Astrocyte (in vitro differentiated cells and primary cell): ENCODE results near the gene FYN. TPM values are rescaled to one million over a fixed set of nuclear protein-coding genes. Genes with fewer than 3 reads are reported as not detected.

Source experiments
- DNase-seq: peaks from one replicate; pipeline ENCODE4 v3.0.0-alpha.2; 2010; ENCODE audit warnings: low read depth
- FAIRE-seq: peaks from 2 replicates; lab custom pipeline; 2011; peaks lifted over from hg19 to GRCh38; lab: Jason Lieb, UNC
- H2AFZ ChIP-seq: 2 replicates; pipeline ENCODE4 v1.6.0; 2012; ENCODE audit warnings: low read depth, low read length, inconsistent platforms
- H3K27ac ChIP-seq: 2 replicates; pipeline ENCODE4 v1.5.1; 2011; ENCODE audit warnings: low read depth, low read length, inconsistent platforms
- H3K27me3 ChIP-seq: 2 replicates; pipeline ENCODE4 v1.6.0; 2011; ENCODE audit warnings: low read length, inconsistent platforms; ENCODE audit not compliant: insufficient read depth
- H3K36me3 ChIP-seq: 2 replicates; pipeline ENCODE4 v1.5.1; 2011; ENCODE audit warnings: low read length, inconsistent platforms; ENCODE audit not compliant: insufficient read depth
- H3K4me1 ChIP-seq: 2 replicates; pipeline ENCODE4 v1.5.1; 2011; ENCODE audit warnings: low read length, inconsistent platforms; ENCODE audit not compliant: insufficient read depth
- H3K4me2 ChIP-seq: 2 replicates; pipeline ENCODE4 v1.6.0; 2012; ENCODE audit warnings: low read length, inconsistent platforms
- H3K4me3 ChIP-seq: 2 replicates; pipeline ENCODE4 v1.5.1; 2011; ENCODE audit warnings: low read depth, mild to moderate bottlenecking, low read length, inconsistent platforms; ENCODE audit not compliant: insufficient read depth
- H3K79me2 ChIP-seq: 2 replicates; pipeline ENCODE4 v1.6.0; 2012; ENCODE audit warnings: mild to moderate bottlenecking, low read length, inconsistent platforms; ENCODE audit not compliant: insufficient read depth
- H3K9ac ChIP-seq: 2 replicates; pipeline ENCODE4 v1.6.0; 2012; ENCODE audit warnings: mild to moderate bottlenecking, low read length, inconsistent platforms
- H3K9me3 ChIP-seq: 2 replicates; pipeline ENCODE4 v1.5.1; 2012; ENCODE audit warnings: low read depth, mild to moderate bottlenecking, low read length, inconsistent platforms; ENCODE audit not compliant: insufficient read depth
- H4K20me1 ChIP-seq: 2 replicates; pipeline ENCODE4 v1.6.0; 2012; ENCODE audit warnings: low read length, inconsistent platforms; ENCODE audit not compliant: insufficient read depth
- H3K27ac Mint-ChIP-seq: one replicate; pipeline ENCODE4 v1.8.0; 2021; ENCODE audit warnings: mild to moderate bottlenecking, mixed read lengths; ENCODE audit not compliant: unreplicated experiment
- H3K27me3 Mint-ChIP-seq: one replicate; pipeline ENCODE4 v1.8.0; 2021; ENCODE audit warnings: low read depth, mixed read lengths; ENCODE audit not compliant: unreplicated experiment
- H3K36me3 Mint-ChIP-seq: one replicate; pipeline ENCODE4 v1.8.0; 2021; ENCODE audit warnings: low read depth, mixed read lengths; ENCODE audit not compliant: unreplicated experiment
- H3K4me1 Mint-ChIP-seq: one replicate; pipeline ENCODE4 v1.8.0; 2021; ENCODE audit warnings: low read depth, mixed read lengths; ENCODE audit not compliant: unreplicated experiment
- H3K4me3 Mint-ChIP-seq: one replicate; pipeline ENCODE4 v1.8.0; 2021; ENCODE audit warnings: mild to moderate bottlenecking, moderate library complexity, mixed read lengths; ENCODE audit not compliant: unreplicated experiment
- H3K9me3 Mint-ChIP-seq: one replicate; pipeline ENCODE4 v1.8.0; 2021; ENCODE audit warnings: mild to moderate bottlenecking, mixed read lengths; ENCODE audit not compliant: unreplicated experiment
- EZH2 ChIP-seq: IDR thresholded peaks from 2 replicates; pipeline ENCODE4 v1.6.1; 2012; ENCODE audit warnings: mild to moderate bottlenecking, low read length, inconsistent platforms; ENCODE audit not compliant: insufficient read depth
- total RNA-seq: library from RNA; stranded (reverse); gene quantifications from 2 replicates; pipeline ENCODE4 v1.2.1, GENCODE V29; 2021
- TF ChIP-seq, protein P1 (sequence below): IDR thresholded peaks from 2 replicates; pipeline ENCODE4 v1.5.1; 2011; ENCODE audit warnings: low read depth, mild to moderate bottlenecking, inconsistent platforms, low read length, moderate library complexity; ENCODE audit not compliant: insufficient read depth

FYN gene
- total RNA-seq, 1 donor from 2014 or later, result 167 TPM

- Histone ChIP-seq H3K4me3 (no peak overlapping the region), H3K27me3 (no peaks in the 10 kb centered on the region), H3K4me1 (no peaks in the 10 kb centered on the region), H3K79me2 (no peaks in the 10 kb centered on the region), H3K9me3 (no peaks in the 10 kb centered on the region), H3K27ac (no peak overlapping the region), H2AFZ (no peak overlapping the region), H3K36me3 (peaks cover 10% of the 10 kb centered on the region), H4K20me1 (peaks cover 8% of the 10 kb centered on the region), H3K4me2 (no peak overlapping the region), H3K9ac (no peak overlapping the region)
- no peak overlapping the region for H3K27ac Mint-ChIP-seq
- peaks cover 8% of the 10 kb centered on the region for H3K4me1 Mint-ChIP-seq
- H3K4me3 Mint-ChIP-seq, result no peak overlapping the region
- H3K27me3 Mint-ChIP-seq, result no peaks in the 10 kb centered on the region
- no peaks in the 10 kb centered on the region for H3K9me3 Mint-ChIP-seq
- FAIRE-seq (peak; percentile 20), DNase-seq (no peak)
- TF ChIP-seq, protein P1, sequence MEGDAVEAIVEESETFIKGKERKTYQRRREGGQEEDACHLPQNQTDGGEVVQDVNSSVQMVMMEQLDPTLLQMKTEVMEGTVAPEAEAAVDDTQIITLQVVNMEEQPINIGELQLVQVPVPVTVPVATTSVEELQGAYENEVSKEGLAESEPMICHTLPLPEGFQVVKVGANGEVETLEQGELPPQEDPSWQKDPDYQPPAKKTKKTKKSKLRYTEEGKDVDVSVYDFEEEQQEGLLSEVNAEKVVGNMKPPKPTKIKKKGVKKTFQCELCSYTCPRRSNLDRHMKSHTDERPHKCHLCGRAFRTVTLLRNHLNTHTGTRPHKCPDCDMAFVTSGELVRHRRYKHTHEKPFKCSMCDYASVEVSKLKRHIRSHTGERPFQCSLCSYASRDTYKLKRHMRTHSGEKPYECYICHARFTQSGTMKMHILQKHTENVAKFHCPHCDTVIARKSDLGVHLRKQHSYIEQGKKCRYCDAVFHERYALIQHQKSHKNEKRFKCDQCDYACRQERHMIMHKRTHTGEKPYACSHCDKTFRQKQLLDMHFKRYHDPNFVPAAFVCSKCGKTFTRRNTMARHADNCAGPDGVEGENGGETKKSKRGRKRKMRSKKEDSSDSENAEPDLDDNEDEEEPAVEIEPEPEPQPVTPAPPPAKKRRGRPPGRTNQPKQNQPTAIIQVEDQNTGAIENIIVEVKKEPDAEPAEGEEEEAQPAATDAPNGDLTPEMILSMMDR, result no peak
- TF ChIP-seq EZH2, result no peak
- peaks cover 31% of the 10 kb centered on the region for H3K36me3 Mint-ChIP-seq
These were observed 195.8 kb downstream of the FYN start for GRCh38 chr6:111677249-111677990.

DNA sequence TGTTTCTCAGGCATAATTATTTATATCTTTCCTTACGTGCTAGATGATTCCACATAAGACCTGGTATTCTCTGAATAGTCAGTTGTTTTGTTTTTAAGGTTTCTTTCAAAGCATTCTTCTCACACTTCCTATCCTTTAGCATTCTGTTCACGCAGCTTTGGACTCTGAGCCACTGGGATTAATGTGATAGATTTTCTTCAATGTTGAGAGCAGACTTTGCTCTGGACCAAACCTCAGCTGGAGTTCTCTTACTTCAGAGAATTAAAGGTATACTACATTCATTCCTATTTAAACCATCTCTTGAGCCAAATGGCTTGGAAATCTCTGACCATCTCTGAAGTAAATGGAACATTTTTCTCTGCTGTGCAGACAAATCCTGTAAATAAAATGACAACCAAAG is 196.9 kb downstream of the FYN start:
- Histone ChIP-seq H4K20me1 (peaks cover 5% of the 10 kb centered on the region), H3K9ac (no peak overlapping the region), H3K4me2 (no peak overlapping the region), H3K9me3 (no peaks in the 10 kb centered on the region), H2AFZ (no peak overlapping the region), H3K4me3 (no peak overlapping the region), H3K79me2 (no peaks in the 10 kb centered on the region), H3K27ac (no peak overlapping the region), H3K36me3 (peaks cover 15% of the 10 kb centered on the region), H3K4me1 (no peaks in the 10 kb centered on the region), H3K27me3 (no peaks in the 10 kb centered on the region)
- FAIRE-seq, result no peak
- no peak for TF ChIP-seq EZH2
- Mint-ChIP-seq H3K27ac (no peak overlapping the region), H3K4me1 (peaks cover 8% of the 10 kb centered on the region), H3K9me3 (no peaks in the 10 kb centered on the region), H3K36me3 (peaks cover 28% of the 10 kb centered on the region), H3K27me3 (no peaks in the 10 kb centered on the region), H3K4me3 (no peak overlapping the region)
- no peak for DNase-seq

- H3K27ac ChIP-seq, result no peak overlapping the region
- H3K4me1 Mint-ChIP-seq, result peaks cover 8% of the 10 kb centered on the region
- no peak overlapping the region for H3K4me3 Mint-ChIP-seq
- peaks cover 5% of the 10 kb centered on the region for H4K20me1 ChIP-seq
- H3K4me3 ChIP-seq, result no peak overlapping the region
- no peaks in the 10 kb centered on the region for H3K79me2 ChIP-seq
- peak overlapping the region; percentile 68 for H3K27ac Mint-ChIP-seq
- H3K27me3 Mint-ChIP-seq, result no peaks in the 10 kb centered on the region
- no peak for DNase-seq
- no peaks in the 10 kb centered on the region for H3K9me3 Mint-ChIP-seq
- peaks cover 15% of the 10 kb centered on the region for H3K36me3 ChIP-seq
- no peaks in the 10 kb centered on the region for H3K4me1 ChIP-seq
- no peak for FAIRE-seq
- H3K36me3 Mint-ChIP-seq, result peaks cover 25% of the 10 kb centered on the region
- TF ChIP-seq EZH2, result no peak
- TF ChIP-seq, protein P1, result no peak
- no peak overlapping the region for H3K9ac ChIP-seq
- no peak overlapping the region for H3K4me2 ChIP-seq
- H3K9me3 ChIP-seq, result no peaks in the 10 kb centered on the region
- no peaks in the 10 kb centered on the region for H3K27me3 ChIP-seq
- no peak overlapping the region for H2AFZ ChIP-seq
These were observed 198.4 kb downstream of the FYN start for GRCh38 chr6:111674883-111675282.
